ENCODE results near the gene HSBP1L1. TPM values are rescaled to one million over a fixed set of nuclear protein-coding genes. Genes with fewer than 3 reads are reported as not detected.
A peak's percentile ranks its signal among the peaks of the same experiment; 100 is the strongest.

HSBP1L1 gene
- total and polyA plus RNA-seq, 2 donors (not counting 3 experiments of a cell fraction or from before 2014, with no cell fraction given), result 5.2 to 7.1 TPM

DNA sequence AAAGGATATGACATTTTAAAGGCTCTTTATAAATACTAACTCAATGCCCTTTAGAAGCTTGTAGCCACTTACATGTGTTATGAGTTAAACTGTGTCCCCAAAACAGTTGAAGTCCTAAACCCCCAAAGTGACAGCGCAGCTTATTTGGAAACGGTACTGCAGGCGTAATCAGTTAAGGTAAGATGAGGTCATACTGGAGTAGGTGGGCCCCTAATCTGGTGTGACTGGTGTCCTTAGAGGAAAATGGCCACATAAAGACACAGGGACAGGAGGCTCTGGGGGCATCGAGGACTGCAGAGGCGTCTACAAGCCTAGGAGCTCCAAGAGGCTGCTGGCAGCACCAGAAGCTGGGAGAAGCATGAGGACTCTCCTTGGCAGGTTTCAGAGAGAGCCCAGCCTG is 15.4 kb downstream of the HSBP1L1 start:
- no peaks in the 10 kb centered on the region for H3K9me1 ChIP-seq (replicated peaks; ENCODE audit: control insufficient read depth, extremely low read depth, insufficient read depth, low read length)
- no peak overlapping the region for H3K27ac ChIP-seq (ENCODE audit: insufficient read depth, low read depth, low read length)
- CTCF ChIA-PET, result no interaction called here
- dilution Hi-C loops (cut with MboI; ENCODE audit: extremely low pct_ligation_motif_present, low sequenced_read_pairs), result no loop called here
- FAIRE-seq, result no peak
- H3K36me3 ChIP-seq (ENCODE audit: control insufficient read depth in 2 of 2, extremely low read depth in 1 of 2, insufficient read depth in 2 of 2, low read length in 2 of 2), result peaks cover 6 to 9% of the 10 kb centered on the region in 2 experiments
- POLR2A ChIA-PET, result no interaction called here
- H2AFZ ChIP-seq (ENCODE audit: low read depth, low read length), result no peak overlapping the region
- no peak overlapping the region for H3K4me2 ChIP-seq (ENCODE audit: insufficient read depth, low read length)
- BruUV-seq (replicated peaks), result no TSS peak
- intact Hi-C loops (cut with micrococcal nuclease), result no loop called here
- H3K79me2 ChIP-seq (ENCODE audit: control insufficient read depth, insufficient read depth, low read length), result peaks cover 98% of the 10 kb centered on the region
- H3K4me3 ChIP-seq (replicated peaks in 1 of 3; ENCODE audit: insufficient read depth in 1 of 3, low read depth in 1 of 3, low read length in 3 of 3), result no peak overlapping the region
- no peaks in the 10 kb centered on the region for H4K20me1 ChIP-seq (replicated peaks; ENCODE audit: control insufficient read depth, extremely low read depth, insufficient read depth, low read length)
- no peaks in the 10 kb centered on the region for H3K9me3 ChIP-seq (replicated peaks; ENCODE audit: control insufficient read depth, insufficient read depth, low read length)
- DNase-seq (ENCODE audit: low read depth, low spot score), result no peak
- H3K27me3 ChIP-seq (ENCODE audit: control insufficient read depth in 2 of 2, insufficient read depth in 2 of 2, low read length in 2 of 2), result no peaks in the 10 kb centered on the region
- no peak overlapping the region for H3K9ac ChIP-seq (replicated peaks; ENCODE audit: extremely low read depth, insufficient read depth, low read length)
- TF ChIP-seq FOS (IDR thresholded peaks at IDR 0.05; ENCODE audit: borderline replicate concordance, insufficient read depth, low read length), result no peak
- TF ChIP-seq POLR2AphosphoS5 (IDR thresholded peaks at IDR 0.05; ENCODE audit: insufficient read depth, low read depth, low read length), result no peak
- H3K4me1 ChIP-seq (ENCODE audit: control insufficient read depth, extremely low read depth, insufficient read depth, low read length), result no peaks in the 10 kb centered on the region

DNA sequence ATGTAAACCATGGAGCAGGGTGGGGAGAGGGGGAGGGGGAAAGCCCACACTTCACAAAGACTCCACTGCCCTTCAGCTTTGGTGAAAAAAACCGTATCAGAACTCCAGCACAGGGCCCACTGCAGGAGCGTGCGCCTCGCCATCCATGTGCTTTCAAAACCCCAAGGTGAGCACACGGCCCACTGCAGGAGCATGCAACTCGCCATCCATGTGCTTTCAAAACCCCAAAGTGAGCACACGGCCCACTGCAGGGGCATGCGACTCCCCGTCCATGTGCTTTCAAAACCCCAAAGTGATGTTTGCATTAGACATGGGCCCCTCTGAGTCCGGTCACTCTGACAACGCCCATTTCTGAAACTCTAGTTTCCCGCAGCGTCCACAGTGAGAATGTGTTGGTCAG is 16.1 kb downstream of the HSBP1L1 start:
- no peak overlapping the region for H3K4me3 ChIP-seq (replicated peaks in 1 of 3; ENCODE audit: insufficient read depth in 1 of 3, low read depth in 1 of 3, low read length in 3 of 3)
- no peaks in the 10 kb centered on the region for H3K27me3 ChIP-seq (ENCODE audit: control insufficient read depth in 2 of 2, insufficient read depth in 2 of 2, low read length in 2 of 2)
- H3K79me2 ChIP-seq (ENCODE audit: control insufficient read depth, insufficient read depth, low read length), result peaks cover 98% of the 10 kb centered on the region
- H3K4me1 ChIP-seq (ENCODE audit: control insufficient read depth, extremely low read depth, insufficient read depth, low read length), result no peaks in the 10 kb centered on the region
- H3K4me2 ChIP-seq (ENCODE audit: insufficient read depth, low read length), result no peak overlapping the region
- H3K9me3 ChIP-seq (replicated peaks; ENCODE audit: control insufficient read depth, insufficient read depth, low read length), result no peaks in the 10 kb centered on the region
- no peak overlapping the region for H2AFZ ChIP-seq (ENCODE audit: low read depth, low read length)
- CTCF ChIA-PET, result no interaction called here
- no peak overlapping the region for H3K9ac ChIP-seq (replicated peaks; ENCODE audit: extremely low read depth, insufficient read depth, low read length)
- POLR2A ChIA-PET, result no interaction called here
- no peak overlapping the region for H3K27ac ChIP-seq (ENCODE audit: insufficient read depth, low read depth, low read length)
- dilution Hi-C loops (cut with MboI; ENCODE audit: extremely low pct_ligation_motif_present, low sequenced_read_pairs), result no loop called here
- intact Hi-C loops (cut with micrococcal nuclease), result no loop called here
- DNase-seq (ENCODE audit: low read depth, low spot score) (no peak), FAIRE-seq (no peak)
- no TSS peak for BruUV-seq (replicated peaks)
- TF ChIP-seq, protein P1, sequence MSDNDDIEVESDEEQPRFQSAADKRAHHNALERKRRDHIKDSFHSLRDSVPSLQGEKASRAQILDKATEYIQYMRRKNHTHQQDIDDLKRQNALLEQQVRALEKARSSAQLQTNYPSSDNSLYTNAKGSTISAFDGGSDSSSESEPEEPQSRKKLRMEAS (IDR thresholded peaks at IDR 0.05; ENCODE audit: insufficient read depth, insufficient read length), result peak; percentile 15
- no peak for TF ChIP-seq FOS (IDR thresholded peaks at IDR 0.05; ENCODE audit: borderline replicate concordance, insufficient read depth, low read length)
- TF ChIP-seq POLR2A (IDR thresholded peaks at IDR 0.05; ENCODE audit: low read depth, low read length), result no peak
- TF ChIP-seq GATA2 (IDR thresholded peaks at IDR 0.05; ENCODE audit: insufficient read depth, insufficient read length, low read depth, low read length), result no peak
- H4K20me1 ChIP-seq (replicated peaks; ENCODE audit: control insufficient read depth, extremely low read depth, insufficient read depth, low read length), result no peaks in the 10 kb centered on the region
- no peaks in the 10 kb centered on the region for H3K9me1 ChIP-seq (replicated peaks; ENCODE audit: control insufficient read depth, extremely low read depth, insufficient read depth, low read length)
- H3K36me3 ChIP-seq (ENCODE audit: control insufficient read depth in 2 of 2, extremely low read depth in 1 of 2, insufficient read depth in 2 of 2, low read length in 2 of 2), result peaks cover 8 to 9% of the 10 kb centered on the region in 2 experiments
